Measurements from ENCODE around the gene MAP4K2. TPM values are rescaled to one million over a fixed set of nuclear protein-coding genes. Genes with fewer than 3 reads are reported as not detected.
"Not testable (repeated sequence)": the region's sequence is repeated elsewhere in the genome, so short reads cannot be mapped to it uniquely, and the experiment has no call there.

Gene MAP4K2
- total and polyA plus RNA-seq, 2 donors from 2014 or later, result 12.5 to 15.4 TPM

GRCh38 chr11:64846998-64847666, 44.1 kb upstream of the MAP4K2 start:
- H3K27me3 ChIP-seq (ENCODE audit: control insufficient read depth, insufficient read depth, low read length), result no peaks in the 10 kb centered on the region
- peaks cover 0 to 23% (median 10%) of the 10 kb centered on the region in 3 donors for H3K4me1 ChIP-seq (ENCODE audit: control insufficient read depth in 2 of 3, insufficient read depth in 2 of 3, low read depth in 1 of 3, low read length in 3 of 3)
- no peak overlapping the region for H3K4me3 ChIP-seq (ENCODE audit: low read length in 3 of 3)
- H3K27ac ChIP-seq (ENCODE audit: low read depth in 2 of 2, low read length in 2 of 2), result no peak overlapping the region
- peak; percentile 99 for TF ChIP-seq CTCF (IDR thresholded peaks at IDR 0.05; ENCODE audit: borderline replicate concordance, extremely low read depth, insufficient read depth)
- intact Hi-C loops (cut with DNase I), result no loop called here
- no peaks in the 10 kb centered on the region for H3K9me3 ChIP-seq (ENCODE audit: control insufficient read depth in 2 of 3, insufficient read depth in 1 of 3, low read length in 3 of 3)
- FAIRE-seq, result no peak
- H3K9ac ChIP-seq (ENCODE audit: low read length in 3 of 3), result no peak overlapping the region
- peak; percentile 94 to 97 (median 96) for DNase-seq
- no peaks in the 10 kb centered on the region for H3K36me3 ChIP-seq (ENCODE audit: control insufficient read depth in 2 of 3, insufficient read depth in 3 of 3, low read length in 3 of 3)

- DNase-seq; FAIRE-seq; intact Hi-C loops (cut with DNase I); H3K4me3 ChIP-seq (ENCODE audit: low read length in 3 of 3); H3K9ac ChIP-seq (ENCODE audit: low read length in 3 of 3); H3K9me3 ChIP-seq (ENCODE audit: control insufficient read depth in 2 of 3, insufficient read depth in 1 of 3, low read length in 3 of 3); H3K27me3 ChIP-seq (ENCODE audit: control insufficient read depth, insufficient read depth, low read length); H3K27ac ChIP-seq (ENCODE audit: low read depth in 2 of 2, low read length in 2 of 2); H3K36me3 ChIP-seq (ENCODE audit: control insufficient read depth in 2 of 3, insufficient read depth in 3 of 3, low read length in 3 of 3): not testable (repeated sequence)
- H3K4me1 ChIP-seq (ENCODE audit: control insufficient read depth in 2 of 3, insufficient read depth in 2 of 3, low read depth in 1 of 3, low read length in 3 of 3), result peaks cover 0 to 20% (median 10%) of the 10 kb centered on the region in 3 donors
Measured at GRCh38 chr11:64845776-64846129, 42.7 kb upstream of the MAP4K2 start.

DNA sequence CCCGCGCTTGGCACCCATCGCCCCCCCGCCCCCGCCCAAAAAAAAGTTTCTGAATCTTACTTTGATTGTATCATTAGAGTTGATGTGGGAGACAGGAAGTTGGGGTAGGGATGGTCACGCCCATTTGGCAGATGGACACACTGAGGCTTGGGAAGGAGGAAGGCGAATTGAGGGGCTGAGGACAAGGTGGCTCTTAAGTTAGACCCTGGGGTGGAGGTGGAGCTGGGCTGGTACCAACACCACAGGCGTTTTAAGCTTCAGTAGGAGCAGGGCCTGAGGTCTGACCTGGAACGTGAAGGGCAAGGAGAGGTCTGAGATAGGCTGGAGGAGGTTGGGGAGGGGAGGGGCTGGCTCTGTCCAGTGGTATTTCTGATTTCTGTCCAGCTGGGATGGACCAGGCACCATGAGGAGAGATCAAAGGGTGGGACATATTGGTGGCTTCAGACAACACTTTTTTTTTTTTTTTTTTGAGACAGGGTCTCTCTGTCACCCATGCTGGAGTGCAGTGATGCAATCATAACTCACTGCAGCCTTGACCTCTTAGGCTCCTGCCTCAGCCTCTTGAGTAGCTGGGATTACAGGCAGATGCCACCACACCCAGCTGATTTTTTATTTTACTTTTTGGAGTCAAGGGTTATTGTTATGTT, 42.2 kb upstream of the MAP4K2 start:
- H3K4me3 ChIP-seq (ENCODE audit: low read length in 3 of 3), result peak overlapping the region in 2 of 3 donors; percentile 14 to 46
- peak overlapping the region in 1 of 2 donors; percentile 67 for H3K27ac ChIP-seq (ENCODE audit: low read depth in 2 of 2, low read length in 2 of 2)
- no peaks in the 10 kb centered on the region for H3K9me3 ChIP-seq (ENCODE audit: control insufficient read depth in 2 of 3, insufficient read depth in 1 of 3, low read length in 3 of 3)
- no peaks in the 10 kb centered on the region for H3K27me3 ChIP-seq (ENCODE audit: control insufficient read depth, insufficient read depth, low read length)
- intact Hi-C loops (cut with DNase I), result no loop called here
- H3K4me1 ChIP-seq (ENCODE audit: control insufficient read depth in 2 of 3, insufficient read depth in 2 of 3, low read depth in 1 of 3, low read length in 3 of 3), result peaks cover 0 to 20% (median 10%) of the 10 kb centered on the region in 3 donors
- FAIRE-seq, result no peak
- DNase-seq, result peak in 1 of 5 donors; percentile 70
- TF ChIP-seq CTCF (IDR thresholded peaks at IDR 0.05; ENCODE audit: borderline replicate concordance, extremely low read depth, insufficient read depth), result no peak
- H3K36me3 ChIP-seq (ENCODE audit: control insufficient read depth in 2 of 3, insufficient read depth in 3 of 3, low read length in 3 of 3), result no peaks in the 10 kb centered on the region
- H3K9ac ChIP-seq (ENCODE audit: low read length in 3 of 3), result no peak overlapping the region

GRCh38 chr11:64844330-64845128, 41.5 kb upstream of the MAP4K2 start, which contains the start of gene CDC42BPG:
Gene CDC42BPG, minus strand, starts transcription at chr11:64844653. Its CDS starts 84 bp downstream, at chr11:64844569.
- FAIRE-seq, result no peak
- peak; percentile 45 for TF ChIP-seq CTCF (IDR thresholded peaks at IDR 0.05; ENCODE audit: borderline replicate concordance, extremely low read depth, insufficient read depth)
- intact Hi-C loops (cut with DNase I), result no loop called here
- peak; percentile 83 to 93 (median 89) for DNase-seq
- Histone ChIP-seq H3K27me3 (ENCODE audit: control insufficient read depth, insufficient read depth, low read length) (no peaks in the 10 kb centered on the region), H3K27ac (ENCODE audit: low read depth in 2 of 2, low read length in 2 of 2) (peak within 1 kb of the TSS in 1 of 2 donors; percentile 67), H3K4me3 (ENCODE audit: low read length in 3 of 3) (peak within 1 kb of the TSS; percentile 59 to 72 (median 60)), H3K4me1 (ENCODE audit: control insufficient read depth in 2 of 3, insufficient read depth in 2 of 3, low read depth in 1 of 3, low read length in 3 of 3) (peaks cover 0 to 20% (median 10%) of the 10 kb centered on the region in 3 donors), H3K9me3 (ENCODE audit: control insufficient read depth in 2 of 3, insufficient read depth in 1 of 3, low read length in 3 of 3) (no peaks in the 10 kb centered on the region), H3K36me3 (ENCODE audit: control insufficient read depth in 2 of 3, insufficient read depth in 3 of 3, low read length in 3 of 3) (peaks cover 0 to 3% (median 2%) of the 10 kb centered on the region in 3 donors), H3K9ac (ENCODE audit: low read length in 3 of 3) (peak within 1 kb of the TSS in 2 of 3 donors; percentile 36 to 51)

All from kidney (tissue), 14 donors.